AG09309 (cell line): ENCODE measurements around the gene PRSS38.

Source experiments
- DNase-seq: peaks from one replicate; pipeline ENCODE4 v3.0.0-alpha.2; 2010; ENCODE audit warnings: low read depth
- H3K4me3 ChIP-seq: 2 replicates; pipeline ENCODE4 v1.5.1; 2011; ENCODE audit warnings: mild to moderate bottlenecking, low read depth, low read length, moderate library complexity; ENCODE audit not compliant: control insufficient read depth
- TF ChIP-seq, protein P1 (sequence below): IDR thresholded peaks from 2 replicates; pipeline ENCODE4 v1.5.1; 2011; ENCODE audit warnings: mild to moderate bottlenecking, low read depth, low read length, inconsistent platforms; ENCODE audit not compliant: insufficient read depth, control insufficient read depth; ENCODE audit errors: missing control alignments

The PRSS38 gene

DNA sequence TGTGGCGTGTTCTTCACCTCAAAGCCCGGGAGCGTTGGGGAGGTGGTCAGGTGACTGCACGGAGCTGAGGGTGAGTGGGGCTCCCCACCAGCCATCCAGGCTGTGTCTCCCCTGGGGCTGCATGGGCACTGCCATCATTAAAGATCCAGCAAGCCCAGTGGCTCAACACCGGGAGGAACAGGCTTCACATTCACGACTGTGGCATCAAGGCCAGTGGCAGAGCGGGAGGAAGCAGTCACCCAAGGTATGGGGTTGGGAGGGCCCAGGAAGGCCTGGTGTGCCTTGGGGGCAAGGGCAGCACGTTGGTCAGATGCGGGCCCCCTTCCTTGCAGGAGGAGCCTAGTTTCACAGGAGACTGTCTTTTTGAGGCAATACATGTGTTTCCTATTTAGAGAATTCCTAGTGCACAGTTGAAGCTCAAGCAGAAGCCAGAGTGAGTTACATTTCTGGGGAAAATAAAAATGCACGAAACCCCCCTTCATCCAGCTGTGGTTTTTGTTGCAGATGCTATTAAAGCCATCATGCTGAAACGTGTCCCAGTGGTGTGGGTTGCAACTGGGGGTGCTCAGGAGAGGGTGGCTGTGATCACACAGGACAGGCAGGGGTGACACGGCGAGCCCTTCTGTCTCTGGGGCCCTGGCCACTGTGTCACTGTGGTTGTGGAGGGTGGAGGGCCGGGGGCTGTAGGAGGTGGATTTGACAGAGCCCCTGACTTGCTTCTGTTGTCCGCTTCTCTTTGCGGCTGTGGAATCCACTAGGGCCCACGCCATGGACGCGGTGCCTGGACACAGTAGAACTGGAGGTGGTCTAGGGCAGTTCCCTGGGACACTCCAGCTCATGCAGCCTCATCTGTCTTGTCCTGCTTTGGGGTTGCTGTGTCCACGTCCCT, 46.2 kb upstream of the PRSS38 start:
- TF ChIP-seq, protein P1, sequence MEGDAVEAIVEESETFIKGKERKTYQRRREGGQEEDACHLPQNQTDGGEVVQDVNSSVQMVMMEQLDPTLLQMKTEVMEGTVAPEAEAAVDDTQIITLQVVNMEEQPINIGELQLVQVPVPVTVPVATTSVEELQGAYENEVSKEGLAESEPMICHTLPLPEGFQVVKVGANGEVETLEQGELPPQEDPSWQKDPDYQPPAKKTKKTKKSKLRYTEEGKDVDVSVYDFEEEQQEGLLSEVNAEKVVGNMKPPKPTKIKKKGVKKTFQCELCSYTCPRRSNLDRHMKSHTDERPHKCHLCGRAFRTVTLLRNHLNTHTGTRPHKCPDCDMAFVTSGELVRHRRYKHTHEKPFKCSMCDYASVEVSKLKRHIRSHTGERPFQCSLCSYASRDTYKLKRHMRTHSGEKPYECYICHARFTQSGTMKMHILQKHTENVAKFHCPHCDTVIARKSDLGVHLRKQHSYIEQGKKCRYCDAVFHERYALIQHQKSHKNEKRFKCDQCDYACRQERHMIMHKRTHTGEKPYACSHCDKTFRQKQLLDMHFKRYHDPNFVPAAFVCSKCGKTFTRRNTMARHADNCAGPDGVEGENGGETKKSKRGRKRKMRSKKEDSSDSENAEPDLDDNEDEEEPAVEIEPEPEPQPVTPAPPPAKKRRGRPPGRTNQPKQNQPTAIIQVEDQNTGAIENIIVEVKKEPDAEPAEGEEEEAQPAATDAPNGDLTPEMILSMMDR: no peak
- no peak overlapping the region for H3K4me3 ChIP-seq
- no peak for DNase-seq

DNA sequence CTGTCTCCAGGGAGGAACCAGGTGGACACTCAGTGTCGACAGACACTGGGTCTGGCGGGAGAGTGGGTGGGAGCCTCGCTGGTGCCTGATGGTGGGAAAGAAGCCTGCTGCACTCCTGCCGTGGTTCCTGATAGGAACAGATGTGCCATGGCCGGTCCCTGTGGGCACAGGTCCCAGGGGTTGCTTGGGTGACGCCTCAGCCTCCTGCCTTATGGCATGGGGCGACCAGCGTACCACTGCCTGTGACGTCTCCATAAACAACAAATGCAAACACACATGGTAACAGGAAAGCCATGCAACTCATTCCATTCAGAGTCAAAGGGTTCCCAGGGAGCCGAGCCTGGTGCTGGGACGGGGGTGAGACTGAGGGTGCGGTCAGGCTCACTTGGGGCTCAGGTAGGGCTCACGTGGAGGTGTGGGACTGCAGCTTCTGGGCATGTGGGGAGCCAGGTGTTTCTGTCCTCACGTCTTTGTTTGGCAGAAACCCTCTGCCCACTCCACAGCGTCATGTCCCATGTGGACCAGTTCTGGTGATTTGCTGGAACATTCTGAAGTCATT, 45.5 kb upstream of the PRSS38 start:
- no peak for DNase-seq
- H3K4me3 ChIP-seq: no peak overlapping the region
- TF ChIP-seq, protein P1: no peak

DNA sequence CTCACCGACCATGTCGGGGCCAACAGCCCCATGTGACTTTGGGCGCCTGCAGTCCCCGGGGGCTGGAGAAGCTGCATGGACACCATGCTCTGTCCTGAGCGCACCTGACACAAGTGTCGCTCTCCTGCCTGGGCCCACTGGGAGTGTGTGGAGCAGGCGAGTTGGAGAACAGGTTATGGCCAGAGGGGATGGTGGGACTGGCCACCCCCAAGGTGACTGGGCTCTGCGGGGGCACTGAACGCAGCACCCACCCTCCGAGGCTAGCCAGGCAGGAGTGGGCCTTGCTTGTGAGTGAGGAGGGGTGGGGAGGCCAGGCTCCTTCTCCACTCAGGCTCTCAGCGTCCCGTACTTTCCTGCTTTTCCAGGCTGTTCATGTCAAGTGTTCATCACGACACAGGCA, 44.7 kb upstream of the PRSS38 start:
- TF ChIP-seq, protein P1: no peak
- DNase-seq: no peak
- H3K4me3 ChIP-seq: no peak overlapping the region

DNA sequence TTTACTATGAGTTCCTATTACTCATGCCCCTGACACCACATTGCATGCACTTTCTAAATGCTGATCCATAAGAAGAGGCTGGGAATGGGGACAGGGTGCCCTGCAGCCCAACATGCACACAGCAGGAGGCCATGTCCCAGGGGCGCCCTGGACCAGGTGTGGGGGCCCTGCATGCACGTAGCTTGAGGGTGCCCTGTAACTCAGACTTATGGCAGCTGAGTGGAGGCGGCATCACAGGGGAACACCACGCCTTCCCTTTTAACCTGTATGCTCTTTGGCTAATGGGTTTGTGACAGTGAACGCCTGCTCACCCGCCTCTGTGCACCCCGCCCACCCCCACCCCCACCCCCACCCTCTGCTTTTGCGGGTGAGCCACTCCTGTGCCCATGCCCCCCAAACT, 44.1 kb upstream of the PRSS38 start:
- DNase-seq: no peak
- no peak overlapping the region for H3K4me3 ChIP-seq
- TF ChIP-seq, protein P1: no peak

DNA sequence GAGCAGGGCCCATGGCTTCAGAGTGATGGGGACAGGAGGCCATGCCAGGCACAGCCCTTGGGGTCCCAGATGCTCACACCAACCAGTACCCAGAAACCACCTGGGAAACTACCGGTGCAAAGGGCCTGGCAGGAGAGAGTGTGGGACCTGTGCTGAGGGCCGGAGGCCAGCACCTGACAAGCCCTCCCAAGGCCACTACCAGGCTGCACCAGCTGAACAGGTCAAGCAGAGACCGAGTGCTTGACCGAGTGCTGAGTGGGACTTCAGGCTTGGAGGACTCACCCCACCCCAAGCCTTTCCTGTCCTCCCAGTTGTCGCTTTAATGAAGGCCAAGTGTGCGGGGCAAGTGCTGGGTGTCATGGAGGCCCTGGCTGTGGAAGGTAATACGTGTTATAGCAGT, 43.7 kb upstream of the PRSS38 start:
- TF ChIP-seq, protein P1: no peak
- H3K4me3 ChIP-seq: no peak overlapping the region
- no peak for DNase-seq

DNA sequence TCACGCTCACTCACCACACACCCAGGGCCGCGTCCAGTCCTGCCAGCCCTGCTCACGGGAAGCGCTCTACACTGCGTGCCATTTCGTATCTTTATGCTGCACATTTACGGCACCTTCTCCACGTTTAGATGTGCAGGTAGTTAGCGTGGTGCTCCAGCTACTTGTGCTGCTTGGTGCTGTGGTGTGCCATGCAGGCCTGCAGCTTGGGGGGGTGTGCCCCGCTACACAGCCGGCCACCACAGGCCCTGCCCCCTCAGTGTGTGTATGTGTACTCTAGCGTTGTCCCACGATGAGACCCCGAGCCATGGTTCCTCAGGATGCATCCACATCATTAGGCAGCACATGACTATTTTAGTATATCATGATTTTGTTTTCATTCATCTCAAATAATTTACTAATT, 41.9 kb upstream of the PRSS38 start:
- TF ChIP-seq, protein P1: no peak
- no peak for DNase-seq
- no peak overlapping the region for H3K4me3 ChIP-seq
